ENCODE results near the gene PAXIP1. TPM values are rescaled to one million over a fixed set of nuclear protein-coding genes. Genes with fewer than 3 reads are reported as not detected.

Gene PAXIP1
- total RNA-seq, 1 experiment from 2014 or later: 4.7 TPM

- no peak for DNase-seq
- no peak overlapping the region for H3K4me3 ChIP-seq
- peaks cover 9% of the 10 kb centered on the region for H3K36me3 ChIP-seq
- no peaks in the 10 kb centered on the region for H3K27me3 ChIP-seq
- H3K9me3 ChIP-seq: no peaks in the 10 kb centered on the region
These were observed 2.1 kb downstream of the PAXIP1 start for GRCh38 chr7:155000795-155001194.

GRCh38 chr7:154998481-154998880, 4.4 kb downstream of the PAXIP1 start:
- Histone ChIP-seq H3K9me3 (no peaks in the 10 kb centered on the region), H3K36me3 (peaks cover 13% of the 10 kb centered on the region), H3K4me3 (no peak overlapping the region), H3K27me3 (no peaks in the 10 kb centered on the region)
- DNase-seq: no peak

GRCh38 chr7:154997840-154998370, 5.0 kb downstream of the PAXIP1 start:
- Histone ChIP-seq H3K9me3 (no peaks in the 10 kb centered on the region), H3K4me3 (no peak overlapping the region), H3K27me3 (no peaks in the 10 kb centered on the region), H3K36me3 (peaks cover 13% of the 10 kb centered on the region)
- DNase-seq: no peak

- Histone ChIP-seq H3K36me3 (peaks cover 13% of the 10 kb centered on the region), H3K27me3 (no peaks in the 10 kb centered on the region), H3K4me3 (no peak overlapping the region), H3K9me3 (no peaks in the 10 kb centered on the region)
- no peak for DNase-seq
These were observed 6.2 kb downstream of the PAXIP1 start for GRCh38 chr7:154996756-154997155.

DNA sequence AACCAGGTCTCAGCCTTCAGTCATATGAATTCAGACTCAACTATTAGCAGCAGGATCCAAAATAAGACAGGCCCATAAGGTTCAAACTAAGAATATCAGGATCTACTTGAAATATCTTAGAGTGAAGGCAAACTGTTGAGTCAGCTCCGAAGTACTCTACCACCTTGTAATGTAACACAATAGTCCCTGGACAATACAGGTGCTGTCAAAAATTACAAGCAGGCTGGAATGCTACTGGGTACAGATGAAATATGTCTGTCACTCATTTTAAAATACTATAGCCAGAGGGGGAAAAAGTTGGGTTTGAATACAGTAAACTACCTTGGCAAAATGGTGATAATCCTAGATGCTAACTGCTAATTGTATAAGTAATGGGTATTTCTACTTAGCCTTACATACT, 6.8 kb downstream of the PAXIP1 start:
- Histone ChIP-seq H3K36me3 (peaks cover 13% of the 10 kb centered on the region), H3K9me3 (no peaks in the 10 kb centered on the region), H3K4me3 (no peak overlapping the region), H3K27me3 (no peaks in the 10 kb centered on the region)
- no peak for DNase-seq

DNA sequence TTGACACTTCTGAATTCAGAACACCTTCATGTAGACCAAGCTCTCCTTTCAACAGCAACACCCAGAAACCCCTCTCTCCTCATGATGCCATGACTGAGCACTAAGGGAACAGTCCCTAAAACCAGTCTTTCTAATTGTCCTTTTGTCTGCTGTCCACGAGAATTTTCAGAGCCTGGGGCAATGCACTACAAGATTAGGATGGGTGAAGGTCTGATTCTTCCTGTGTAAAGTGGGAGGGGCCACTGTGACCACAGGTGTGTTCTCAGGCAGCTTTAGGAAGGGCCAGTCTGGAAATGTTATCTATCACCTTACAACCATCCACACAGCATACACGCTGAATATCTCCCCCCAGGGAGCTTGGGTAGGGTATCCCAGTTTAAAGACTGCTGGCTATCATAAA, 7.9 kb downstream of the PAXIP1 start:
- no peak for DNase-seq
- no peak overlapping the region for H3K4me3 ChIP-seq
- H3K9me3 ChIP-seq: no peaks in the 10 kb centered on the region
- no peaks in the 10 kb centered on the region for H3K27me3 ChIP-seq
- peaks cover 12% of the 10 kb centered on the region for H3K36me3 ChIP-seq

DNA sequence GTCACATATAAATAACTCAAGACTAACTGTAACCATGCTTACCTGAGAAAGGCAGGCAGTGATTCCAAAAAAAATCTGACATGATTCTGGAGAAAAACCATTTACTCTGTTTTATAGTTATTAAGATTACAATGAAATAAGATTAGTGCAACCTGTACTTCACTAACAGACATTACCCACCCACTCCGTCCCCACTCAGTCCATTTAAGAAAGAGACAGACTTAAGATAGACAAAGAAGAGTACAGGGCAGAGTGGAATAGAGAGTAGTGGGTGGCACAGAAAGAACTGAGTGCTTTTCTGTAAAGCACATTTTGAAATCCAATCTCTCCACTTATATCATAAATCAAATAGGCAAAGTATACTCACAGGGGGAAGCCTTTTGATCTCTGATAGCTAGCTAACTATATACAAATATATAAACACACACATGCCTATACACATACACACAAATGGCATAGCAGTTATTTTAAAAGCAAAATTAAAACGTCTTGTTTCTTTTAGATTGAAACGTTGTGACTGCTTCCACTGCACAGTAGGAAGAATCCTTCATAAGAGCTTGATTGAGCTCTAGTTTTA, 11.9 kb downstream of the PAXIP1 start:
- peaks cover 17% of the 10 kb centered on the region for H3K36me3 ChIP-seq
- H3K27me3 ChIP-seq: no peaks in the 10 kb centered on the region
- DNase-seq: no peak
- no peaks in the 10 kb centered on the region for H3K9me3 ChIP-seq
- H3K4me3 ChIP-seq: no peak overlapping the region

GRCh38 chr7:154987571-154987970, 15.4 kb downstream of the PAXIP1 start:
- no peak overlapping the region for H3K4me3 ChIP-seq
- H3K9me3 ChIP-seq: no peaks in the 10 kb centered on the region
- H3K27me3 ChIP-seq: no peaks in the 10 kb centered on the region
- no peak for DNase-seq
- peaks cover 14% of the 10 kb centered on the region for H3K36me3 ChIP-seq

DNA sequence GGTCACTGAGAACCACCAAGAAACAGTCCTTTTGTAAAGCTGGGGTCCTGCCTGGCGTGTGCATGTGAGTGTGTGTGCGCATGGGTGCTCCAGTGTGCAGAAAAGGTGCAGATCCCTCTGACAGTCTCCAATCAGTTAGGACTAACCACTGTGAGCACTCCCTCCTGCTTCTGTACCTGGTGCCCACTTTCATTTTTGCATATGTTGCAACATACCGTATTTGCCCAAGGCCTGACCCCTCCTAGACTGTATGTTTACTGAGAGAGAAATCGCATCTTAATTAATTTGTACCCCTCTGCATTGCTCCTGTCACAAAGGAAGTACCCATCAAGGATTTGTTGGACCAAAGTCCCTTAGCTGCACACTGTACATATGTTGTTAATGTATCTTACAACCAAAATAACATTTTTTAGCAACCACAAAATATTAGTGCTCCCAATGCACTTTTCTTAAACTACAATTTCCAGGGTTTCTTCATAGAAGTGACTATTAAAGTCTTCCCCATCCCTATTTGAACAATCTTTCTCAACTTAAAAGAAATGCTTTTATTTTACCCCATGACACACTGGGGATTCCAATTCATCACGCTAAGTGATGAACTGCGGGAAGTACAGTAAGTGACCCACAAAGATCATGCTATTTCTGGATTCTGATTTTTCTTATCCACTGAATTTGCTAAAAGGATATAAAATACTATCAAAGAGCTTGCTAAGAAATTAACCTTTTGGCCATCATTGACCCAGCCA, 16.6 kb downstream of the PAXIP1 start:
- no peaks in the 10 kb centered on the region for H3K9me3 ChIP-seq
- no peak for DNase-seq
- no peak overlapping the region for H3K4me3 ChIP-seq
- no peaks in the 10 kb centered on the region for H3K27me3 ChIP-seq
- H3K36me3 ChIP-seq: peaks cover 14% of the 10 kb centered on the region

DNA sequence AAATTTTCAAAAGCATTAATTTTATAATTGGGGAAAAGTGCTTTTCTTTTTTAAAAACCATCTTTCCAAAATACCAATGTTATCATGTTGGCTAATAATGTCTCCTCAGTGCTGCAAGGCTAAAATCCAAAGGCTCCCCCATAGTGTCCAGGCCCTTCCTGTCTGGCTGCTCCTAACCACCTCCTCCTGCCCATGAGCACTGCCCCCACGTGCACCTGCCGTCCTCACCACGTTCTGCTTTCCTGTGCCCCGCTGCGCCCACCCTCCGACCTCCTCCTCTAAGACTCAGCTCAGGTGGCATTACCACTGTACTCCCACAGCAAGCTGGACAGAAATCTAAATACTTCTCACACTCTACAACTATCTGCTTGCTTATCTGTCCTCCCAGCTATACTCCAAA, 17.7 kb downstream of the PAXIP1 start:
- H3K9me3 ChIP-seq: no peaks in the 10 kb centered on the region
- H3K4me3 ChIP-seq: no peak overlapping the region
- peaks cover 13% of the 10 kb centered on the region for H3K36me3 ChIP-seq
- H3K27me3 ChIP-seq: no peaks in the 10 kb centered on the region
- DNase-seq: no peak

GRCh38 chr7:154984601-154985188, 18.2 kb downstream of the PAXIP1 start:
- H3K27me3 ChIP-seq: no peaks in the 10 kb centered on the region
- no peak for DNase-seq
- no peaks in the 10 kb centered on the region for H3K9me3 ChIP-seq
- H3K4me3 ChIP-seq: no peak overlapping the region
- H3K36me3 ChIP-seq: peaks cover 14% of the 10 kb centered on the region

DNA sequence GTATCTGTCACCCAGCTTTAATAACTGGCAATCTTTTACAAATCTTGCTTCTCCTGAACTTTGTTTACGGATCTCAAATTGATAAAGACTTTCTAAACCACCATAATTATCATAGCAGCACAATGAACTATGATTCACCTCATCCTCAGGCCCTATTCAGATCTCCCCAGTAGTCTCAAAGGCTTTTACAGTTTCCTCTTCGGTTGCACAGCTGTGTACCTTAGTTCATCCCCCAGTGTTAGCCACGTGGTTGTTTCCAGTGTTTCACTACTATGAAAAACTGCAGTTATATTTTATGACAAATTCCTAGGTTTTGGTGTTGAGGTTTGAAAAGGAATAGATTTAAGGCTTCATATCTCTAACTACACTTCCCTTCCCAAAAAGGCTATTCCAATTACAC, 24.9 kb downstream of the PAXIP1 start:
- H3K9me3 ChIP-seq: no peaks in the 10 kb centered on the region
- no peak overlapping the region for H3K4me3 ChIP-seq
- no peak for DNase-seq

DNA sequence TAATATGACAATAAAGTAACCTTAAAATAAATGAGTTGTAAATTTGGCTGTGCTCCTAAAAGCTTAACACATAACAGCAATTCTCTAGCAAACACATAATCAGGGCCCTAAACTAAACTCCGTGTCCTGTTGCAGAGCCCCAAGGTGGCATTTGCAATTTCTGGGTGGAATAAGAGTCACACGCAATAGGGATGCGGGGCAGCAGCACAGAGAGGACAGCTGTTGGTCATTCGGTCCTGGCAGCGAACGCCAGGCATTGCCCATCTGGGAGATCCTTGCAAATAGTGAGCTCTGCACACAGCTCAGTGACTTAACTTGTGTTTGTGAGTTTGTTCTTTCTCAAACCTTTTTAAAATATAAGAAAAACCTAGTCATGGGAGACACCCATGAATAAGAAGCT, 25.7 kb downstream of the PAXIP1 start:
- no peak for DNase-seq
- Histone ChIP-seq H3K4me3 (no peak overlapping the region), H3K27me3 (no peaks in the 10 kb centered on the region), H3K36me3 (peaks cover 11% of the 10 kb centered on the region; the same call in 1 of the 2 replicates), H3K9me3 (no peaks in the 10 kb centered on the region)

More for the DNA sequence above, 24.9 kb downstream of the PAXIP1 start:
- no peaks in the 10 kb centered on the region for H3K27me3 ChIP-seq
- H3K36me3 ChIP-seq: peaks cover 13% of the 10 kb centered on the region; the same call in 1 of the 2 replicates

GRCh38 chr7:154976844-154977243, 26.1 kb downstream of the PAXIP1 start:
- peaks cover 11% of the 10 kb centered on the region; the same call in 1 of the 2 replicates for H3K36me3 ChIP-seq
- no peak overlapping the region for H3K4me3 ChIP-seq
- DNase-seq: no peak
- H3K27me3 ChIP-seq: no peaks in the 10 kb centered on the region
- no peaks in the 10 kb centered on the region for H3K9me3 ChIP-seq

- Histone ChIP-seq H3K27me3 (no peaks in the 10 kb centered on the region), H3K9me3 (no peaks in the 10 kb centered on the region), H3K36me3 (peaks cover 11% of the 10 kb centered on the region; the same call in 1 of the 2 replicates), H3K4me3 (no peak overlapping the region)
- no peak for DNase-seq
These were observed 26.9 kb downstream of the PAXIP1 start for GRCh38 chr7:154975984-154976383.

DNA sequence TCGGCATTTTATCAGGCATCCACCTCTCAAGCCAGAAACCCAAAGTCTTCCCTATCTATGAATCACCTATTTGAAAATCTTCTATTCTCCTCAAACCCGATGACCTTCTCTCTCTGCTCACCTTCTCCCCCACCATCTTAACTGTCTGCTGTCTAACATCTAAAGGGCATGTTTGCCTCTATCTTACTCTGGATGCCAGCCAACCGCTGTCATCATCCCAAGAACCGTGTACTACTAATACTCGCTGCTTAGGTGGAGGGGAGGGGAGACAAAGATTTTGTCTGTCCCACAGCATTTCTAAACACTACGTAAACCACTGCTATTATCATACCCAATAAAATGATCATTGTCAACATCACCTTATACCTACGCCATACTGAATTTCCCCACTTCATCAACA, 29.5 kb downstream of the PAXIP1 start:
- Histone ChIP-seq H3K36me3 (peaks cover 9% of the 10 kb centered on the region; the same call in 1 of the 2 replicates), H3K9me3 (no peaks in the 10 kb centered on the region), H3K27me3 (no peaks in the 10 kb centered on the region), H3K4me3 (no peak overlapping the region)
- no peak for DNase-seq

DNA sequence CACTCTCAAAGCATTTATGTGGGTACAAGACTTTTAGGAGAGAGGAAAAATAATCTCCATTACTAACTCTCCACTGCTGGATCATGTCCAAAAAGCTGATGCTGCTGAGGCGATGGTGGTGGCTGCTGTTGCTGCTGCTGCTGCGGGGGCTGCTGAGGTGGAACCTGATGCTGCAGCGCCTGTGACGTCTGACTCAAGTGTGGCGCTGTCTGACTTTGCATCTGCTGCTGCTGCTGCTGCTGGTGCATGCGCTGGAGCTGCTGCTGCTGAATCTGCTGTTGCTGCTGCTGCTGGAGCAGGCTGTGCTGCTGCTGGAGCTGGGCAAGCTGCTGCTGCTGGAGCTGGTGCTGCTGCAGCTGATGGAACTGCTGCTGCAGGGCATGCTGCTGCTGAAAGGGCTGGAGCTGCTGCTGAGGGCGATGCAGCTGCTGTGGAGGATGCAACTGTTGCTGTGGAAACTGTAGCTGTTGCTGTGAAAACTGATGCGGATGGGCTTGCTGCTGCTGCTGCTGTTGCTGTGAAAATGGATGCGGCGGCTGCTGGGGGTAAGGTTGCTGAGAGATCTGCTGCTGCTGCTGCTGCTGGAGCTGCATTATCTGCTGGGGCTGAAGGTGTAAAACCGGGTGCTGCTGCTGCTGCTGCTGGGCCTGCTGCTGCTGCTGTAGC, 34.5 kb downstream of the PAXIP1 start:
- Histone ChIP-seq H3K9me3 (no peaks in the 10 kb centered on the region), H3K36me3 (peaks cover 5% of the 10 kb centered on the region), H3K4me3 (no peak overlapping the region), H3K27me3 (no peaks in the 10 kb centered on the region)
- no peak for DNase-seq
